ENCODE data around the gene SFXN1.

Gene SFXN1

DNA sequence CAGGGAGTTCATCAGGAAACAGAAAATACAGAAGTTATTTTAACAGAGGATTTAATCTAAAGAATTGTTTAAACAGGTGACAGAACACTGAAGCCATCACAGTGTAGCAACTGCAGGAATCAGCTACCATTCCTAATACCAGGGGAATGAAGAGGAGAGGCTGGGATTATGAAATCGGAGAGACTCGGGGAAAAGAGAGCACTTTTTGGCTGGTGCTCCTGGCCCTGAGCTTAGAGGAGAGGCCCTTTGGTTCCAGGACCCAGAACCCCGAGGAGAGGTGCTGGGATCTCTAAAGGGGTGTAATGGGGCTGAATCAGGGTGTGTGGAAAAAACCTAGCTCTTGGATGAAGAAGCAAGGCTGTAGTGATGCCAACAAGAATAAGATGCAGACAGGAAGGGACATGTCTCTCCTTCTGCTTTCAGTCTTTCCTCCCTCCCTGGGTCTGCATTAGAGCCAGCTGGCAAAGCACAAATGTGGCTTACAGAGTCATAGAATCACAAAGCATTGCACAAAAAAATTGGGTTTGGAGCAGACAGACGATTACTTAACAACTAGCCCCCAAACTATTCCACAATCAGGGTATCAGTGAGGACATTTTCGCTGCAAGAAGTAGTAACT lies 11.6 kb upstream of the SFXN1 start:
- no peak for DNase-seq

DNA sequence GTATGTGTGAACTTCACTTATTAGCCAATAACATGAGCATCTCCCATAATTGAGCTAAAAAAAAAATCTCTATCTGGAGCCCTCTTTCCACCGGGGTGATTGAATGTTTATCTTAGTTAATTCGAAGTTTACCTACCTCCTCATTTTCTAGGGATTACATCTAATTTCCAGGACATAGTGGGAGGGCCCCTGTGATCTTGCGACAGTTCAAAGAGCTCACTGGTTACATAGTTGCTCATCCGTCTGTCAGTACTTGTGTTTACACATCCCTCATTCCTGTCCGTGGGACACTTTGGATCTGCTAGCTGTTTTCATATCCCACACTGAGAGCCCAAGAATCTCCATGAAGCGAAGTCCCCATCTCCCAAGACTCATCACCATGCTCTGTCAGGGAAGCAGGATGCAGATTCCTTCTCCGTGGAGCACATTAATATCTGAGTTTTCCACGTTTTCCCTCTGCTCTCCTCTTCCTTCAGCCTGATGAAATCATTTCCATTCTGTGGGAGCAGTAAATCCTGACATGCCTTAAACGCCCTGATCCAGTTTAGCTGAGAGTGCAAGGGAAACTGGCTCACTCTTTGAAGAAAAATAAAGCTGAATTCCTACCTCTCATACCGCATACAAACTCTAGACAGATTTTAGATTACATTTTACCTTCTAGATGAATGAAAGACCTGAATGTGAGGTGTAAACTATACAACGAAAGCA lies 10.2 kb upstream of the SFXN1 start:
- DNase-seq, result no peak

DNA sequence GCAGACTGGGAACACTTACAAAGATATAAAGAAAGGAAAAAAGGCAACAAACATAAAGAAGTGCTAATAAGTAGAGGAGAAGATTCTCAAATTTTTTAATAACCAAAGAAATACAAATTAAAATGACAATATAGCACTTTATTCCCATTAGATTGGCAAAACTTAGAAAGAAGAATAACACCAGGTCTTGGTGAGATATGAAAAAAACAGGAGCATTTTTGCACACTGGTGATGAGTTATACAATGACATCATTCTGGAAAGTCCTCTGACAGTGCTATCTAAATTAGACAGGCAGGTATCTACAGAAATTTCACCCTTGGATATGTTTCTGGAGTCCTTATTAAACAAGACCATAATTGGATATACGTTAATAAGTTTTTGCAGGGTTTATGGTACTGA lies 9.5 kb upstream of the SFXN1 start:
- DNase-seq, result no peak

DNA sequence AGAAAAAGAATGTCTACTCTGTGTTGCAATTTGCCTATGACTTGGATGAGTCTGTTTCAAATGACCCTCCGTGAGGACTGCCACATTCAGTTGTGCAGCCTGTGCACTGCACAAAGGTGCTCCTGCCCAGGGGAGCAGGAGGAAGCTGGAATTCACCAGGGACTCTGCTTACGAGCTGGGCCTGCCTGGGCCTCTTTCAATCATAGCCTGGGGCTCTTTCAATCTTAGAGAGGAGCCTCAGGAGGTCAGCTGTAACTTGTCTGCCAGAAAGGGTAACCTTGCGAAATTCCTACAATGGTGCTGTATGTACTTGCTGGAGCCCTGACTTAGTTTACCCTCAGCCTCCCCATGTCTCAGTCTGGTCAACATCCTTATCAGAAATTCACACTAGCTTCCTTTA lies 8.4 kb upstream of the SFXN1 start:
- no peak for DNase-seq

DNA sequence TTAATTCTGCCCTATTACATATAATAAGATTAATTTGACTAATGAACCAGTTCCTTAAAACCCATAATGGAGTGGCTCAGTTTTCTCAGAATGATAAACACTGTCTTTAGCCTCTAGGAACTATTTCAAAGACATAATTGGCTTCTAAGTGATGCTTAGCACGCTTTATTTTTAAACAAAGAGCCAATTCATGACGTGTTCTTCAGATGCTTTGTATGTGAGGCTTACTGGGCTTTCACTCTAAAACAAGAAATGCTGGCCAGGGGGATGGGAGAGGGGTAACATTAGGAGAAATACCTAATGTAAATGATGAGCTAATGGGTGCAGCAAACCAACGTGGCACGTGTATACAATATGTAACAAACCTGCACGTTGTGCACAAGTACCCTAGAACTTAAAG lies 7.6 kb upstream of the SFXN1 start:
- no peak for DNase-seq

DNA sequence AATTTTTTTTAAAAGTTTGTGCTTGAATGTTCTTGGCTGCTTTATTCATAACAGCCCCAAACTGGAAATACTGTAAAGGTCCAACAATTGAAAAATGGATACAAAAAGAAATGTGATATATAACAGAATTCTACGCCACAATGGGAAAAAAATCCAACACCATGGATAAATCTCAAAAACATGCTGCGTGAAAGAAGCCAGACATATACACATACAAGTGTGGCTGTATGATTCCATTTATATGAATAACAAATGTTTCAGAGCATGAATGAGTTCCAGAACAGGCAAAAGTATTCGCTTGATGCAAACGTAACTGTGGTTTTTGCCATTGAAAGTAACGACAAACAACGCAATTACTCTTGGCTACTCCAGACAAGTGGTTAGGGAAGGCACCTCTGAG lies 7.2 kb upstream of the SFXN1 start:
- DNase-seq, result no peak

DNA sequence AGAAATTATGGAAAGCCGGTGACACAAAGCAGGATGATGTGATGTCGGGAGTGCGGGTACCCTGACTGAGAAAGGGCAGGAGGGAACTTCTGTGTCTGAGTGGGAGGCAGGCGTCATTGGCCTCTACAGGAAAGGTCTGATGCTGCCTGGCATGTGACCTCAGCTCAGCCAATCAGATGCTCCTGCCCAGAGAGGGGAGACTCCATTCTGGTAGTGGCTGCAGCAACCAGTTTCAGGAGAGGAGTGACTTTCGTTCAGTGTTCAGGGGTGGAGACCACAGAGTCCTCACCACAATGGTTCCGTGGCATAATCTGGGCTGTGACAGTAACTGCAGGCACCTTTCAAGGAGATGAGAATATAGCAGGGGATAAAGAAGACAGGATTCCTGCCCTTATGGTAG lies 6.7 kb upstream of the SFXN1 start:
- no peak for DNase-seq

DNA sequence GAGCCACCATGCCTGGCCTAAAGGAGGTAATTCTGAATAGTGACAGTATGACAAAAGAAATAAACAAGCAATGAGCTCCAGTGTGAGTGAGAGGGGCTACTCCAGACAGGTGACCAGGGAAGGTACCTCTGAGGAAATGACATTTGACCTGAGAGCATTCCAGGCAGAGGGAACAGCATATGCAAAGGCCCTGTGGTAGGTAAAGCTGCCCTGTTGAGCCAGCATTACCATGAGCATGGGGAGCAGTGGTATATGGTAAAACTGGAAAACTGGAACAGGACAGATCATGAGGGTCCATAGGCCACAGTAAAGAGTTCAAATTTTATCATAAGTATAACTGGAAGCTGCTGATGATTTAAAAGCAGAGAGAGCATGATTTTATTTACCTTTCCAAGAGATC lies 6.0 kb upstream of the SFXN1 start:
- DNase-seq, result no peak

DNA sequence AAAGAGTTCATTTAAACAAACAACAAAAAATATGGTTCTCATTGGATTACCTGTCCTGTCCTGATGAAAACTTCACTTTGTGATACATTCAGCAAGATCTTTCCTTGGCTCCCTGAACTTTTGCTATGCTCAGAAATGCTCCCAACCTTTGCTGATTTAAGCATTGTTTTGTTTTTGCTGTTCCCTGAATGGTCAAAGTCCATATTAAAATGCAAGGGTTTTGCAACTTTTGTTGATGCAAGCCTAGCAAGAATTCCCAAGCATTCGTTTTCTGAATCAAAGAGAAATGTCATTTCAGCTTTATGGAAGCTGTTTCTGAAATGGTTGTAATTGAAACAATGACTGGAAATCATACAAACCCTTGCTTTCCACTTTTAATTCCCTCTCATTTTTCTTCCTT lies 3.1 kb upstream of the SFXN1 start:
- no peak for DNase-seq

DNA sequence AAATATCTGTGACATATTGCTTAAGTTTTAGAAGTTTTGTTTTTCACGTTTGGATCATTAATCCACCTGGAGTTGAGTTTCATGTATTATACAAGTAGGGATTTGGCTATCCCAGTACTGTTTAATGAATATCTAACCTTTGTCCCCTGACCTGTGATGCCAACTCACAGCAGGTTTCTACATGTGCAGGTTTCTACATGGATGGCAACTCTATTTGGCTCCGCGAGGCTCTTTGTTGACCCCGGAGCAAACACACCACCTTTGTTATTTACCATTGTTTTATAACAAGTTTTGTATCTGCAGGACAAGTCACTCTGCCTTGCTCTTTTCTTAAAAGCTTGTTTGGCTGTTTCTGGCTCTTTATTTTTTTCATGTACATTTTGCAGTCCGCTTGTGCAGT lies 920 bp upstream of the SFXN1 start:
- DNase-seq, result no peak

DNA sequence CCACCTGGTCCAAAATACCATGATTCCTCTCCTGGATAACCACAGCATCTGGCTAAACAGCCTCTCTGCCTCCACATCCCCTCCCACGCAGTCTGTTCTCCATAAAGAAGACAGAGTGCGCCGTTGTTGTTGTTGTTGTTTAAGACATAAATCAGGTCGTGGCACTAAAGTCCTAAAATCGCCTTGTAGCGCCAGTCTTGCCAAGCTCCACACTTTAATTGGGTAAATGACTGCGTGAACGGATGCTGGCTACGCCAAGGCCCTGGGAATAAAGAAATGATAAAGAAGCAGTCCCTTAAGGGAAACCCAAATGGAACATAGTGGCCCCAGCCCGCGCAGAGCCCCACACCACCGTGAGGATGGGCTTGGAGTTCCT lies 364 bp upstream of the SFXN1 start:
- no peak for DNase-seq

DNA sequence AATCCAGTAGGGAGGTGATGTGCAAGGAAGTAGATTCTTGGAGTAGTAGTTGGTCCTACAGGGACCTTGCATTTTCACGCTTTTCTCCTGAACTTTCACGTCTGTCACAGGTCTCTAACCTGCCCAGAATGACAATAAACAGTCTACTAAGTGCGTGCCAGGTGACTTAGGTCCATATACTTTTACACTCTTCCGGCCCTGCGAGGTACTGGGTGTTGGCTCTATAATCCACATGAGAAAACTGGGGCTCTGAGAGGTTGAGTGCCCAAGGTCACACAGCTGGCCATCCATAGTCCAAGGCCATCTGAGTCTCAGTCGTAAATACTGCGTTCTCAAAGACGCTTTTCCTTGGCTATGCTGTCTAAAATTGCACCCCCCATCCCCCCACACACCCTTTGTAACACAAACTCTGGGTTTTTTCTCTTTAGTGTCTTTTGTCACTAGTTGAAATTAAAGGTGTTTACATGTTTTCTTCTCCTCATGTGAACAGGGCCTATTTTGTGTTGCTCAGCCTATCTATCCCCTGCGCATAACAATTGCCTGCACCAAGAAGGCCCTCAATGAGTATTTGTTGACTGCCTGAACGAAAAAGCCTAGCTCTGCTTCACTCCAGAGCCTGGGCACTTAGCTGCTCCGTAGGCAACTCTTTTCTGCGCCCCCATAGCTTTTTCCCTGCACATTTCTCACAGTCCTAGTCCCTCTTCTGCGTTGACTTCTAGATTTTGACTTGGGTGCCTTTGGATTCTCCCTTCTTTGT lies 943 bp downstream of the SFXN1 start:
- DNase-seq, result no peak

DNA sequence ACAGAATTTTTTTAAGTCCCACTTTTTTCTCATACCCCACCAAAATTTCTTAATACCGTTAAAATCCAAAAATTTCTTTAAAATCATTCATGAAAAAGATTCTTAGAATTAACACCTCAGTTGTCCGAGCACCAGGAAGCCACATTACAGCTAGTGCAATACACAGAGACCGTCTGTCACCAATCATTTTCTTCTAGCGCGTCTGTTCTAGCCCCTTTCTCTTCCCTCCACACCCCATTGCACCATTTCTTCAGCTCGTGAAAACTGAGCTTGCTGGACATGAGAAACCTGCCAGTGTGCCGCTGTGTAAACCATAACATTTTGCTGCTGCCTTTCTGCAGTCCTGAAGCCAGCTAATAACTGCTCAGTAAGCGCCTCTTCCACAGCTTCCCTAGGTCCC lies 5.0 kb downstream of the SFXN1 start:
- DNase-seq, result no peak

DNA sequence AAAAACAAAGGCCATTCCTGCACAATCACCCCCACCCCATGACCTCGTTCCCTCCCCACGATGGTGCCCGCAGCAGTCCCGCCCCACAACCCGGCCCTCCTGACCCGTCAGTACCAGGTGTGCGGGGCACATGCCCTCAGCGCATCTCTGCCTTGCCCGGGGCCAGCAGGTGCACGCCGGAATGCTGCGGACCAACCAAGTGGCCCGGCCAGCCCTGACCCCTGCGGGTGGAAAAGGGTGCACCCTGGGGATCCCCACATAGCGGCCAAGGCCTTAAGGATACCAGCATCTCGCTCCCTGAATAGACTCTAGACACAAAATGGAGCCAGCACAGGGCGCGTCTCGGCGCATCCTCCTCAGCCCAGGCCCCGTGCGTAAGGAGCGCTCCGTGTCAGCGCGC lies 6.0 kb downstream of the SFXN1 start:
- no peak for DNase-seq

DNA sequence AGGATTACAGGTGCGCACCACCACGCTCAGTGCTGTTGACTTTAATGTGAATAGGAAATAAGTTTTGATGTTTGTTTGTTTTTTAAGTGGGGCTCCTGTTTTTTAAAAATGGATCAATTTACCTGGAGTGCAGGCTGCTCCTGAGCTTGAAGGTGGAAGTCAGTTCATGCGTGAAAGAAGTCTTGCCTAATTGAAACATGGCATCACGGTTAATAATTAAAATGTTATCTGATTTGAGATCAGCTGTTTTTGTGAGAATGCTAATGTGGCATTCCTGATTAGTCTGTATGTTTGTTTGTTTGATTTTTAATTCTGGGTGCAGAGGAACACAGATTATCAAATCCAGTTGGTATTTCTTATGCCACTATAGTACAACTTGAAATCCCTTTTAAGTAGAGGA lies 6.5 kb downstream of the SFXN1 start:
- no peak for DNase-seq

DNA sequence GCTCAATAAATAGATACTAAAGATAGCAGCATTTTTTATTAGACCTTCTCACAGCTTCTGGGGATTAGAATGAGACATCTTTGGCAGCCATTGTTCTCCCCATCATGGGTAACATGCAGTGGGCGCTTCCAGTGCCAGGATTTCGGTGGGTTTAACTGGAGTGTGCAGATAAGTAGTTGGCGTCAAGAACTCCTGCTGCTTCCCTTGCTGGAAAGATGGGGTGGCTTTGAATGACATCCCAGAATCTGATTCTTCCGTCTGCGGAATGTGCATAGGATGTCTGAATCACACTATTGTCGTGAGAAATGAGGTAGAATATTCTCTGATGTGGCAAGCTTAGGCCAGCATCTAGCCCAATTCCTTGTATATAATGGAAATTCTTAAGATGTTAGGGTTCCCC lies 7.3 kb downstream of the SFXN1 start:
- DNase-seq, result no peak

DNA sequence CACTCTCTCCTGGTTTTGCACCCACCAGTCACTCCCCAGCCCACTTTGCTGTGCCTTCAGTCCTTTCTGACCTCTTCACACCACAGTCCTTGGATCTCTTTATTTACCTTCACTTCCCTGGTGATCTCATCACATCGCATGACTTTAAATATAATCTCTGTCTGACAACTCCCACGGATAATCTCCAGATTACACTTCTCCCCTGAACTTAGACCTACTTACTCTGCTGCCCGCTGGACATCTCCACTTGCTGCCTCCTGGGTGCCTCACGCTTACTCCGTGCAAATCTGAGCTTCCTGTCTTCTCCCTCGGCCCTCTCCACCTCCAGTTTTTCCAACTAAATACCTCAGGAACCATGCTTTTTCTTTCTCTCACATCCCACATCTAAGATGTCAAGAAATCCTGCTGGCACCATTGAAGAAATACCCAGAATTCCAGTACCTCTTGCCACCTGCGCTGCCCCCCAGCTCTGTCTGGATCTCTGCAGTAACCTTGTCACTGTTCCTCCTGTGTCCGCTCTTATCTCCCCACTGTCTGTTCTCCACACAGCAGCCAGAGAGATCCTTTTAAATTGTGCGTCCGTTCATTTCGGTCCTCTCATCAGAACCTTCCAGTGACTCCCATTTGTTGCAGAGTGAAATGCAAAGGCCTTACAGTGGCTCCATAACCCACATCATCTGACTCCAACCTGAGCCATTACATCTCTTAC lies 9.3 kb downstream of the SFXN1 start:
- DNase-seq, result no peak

DNA sequence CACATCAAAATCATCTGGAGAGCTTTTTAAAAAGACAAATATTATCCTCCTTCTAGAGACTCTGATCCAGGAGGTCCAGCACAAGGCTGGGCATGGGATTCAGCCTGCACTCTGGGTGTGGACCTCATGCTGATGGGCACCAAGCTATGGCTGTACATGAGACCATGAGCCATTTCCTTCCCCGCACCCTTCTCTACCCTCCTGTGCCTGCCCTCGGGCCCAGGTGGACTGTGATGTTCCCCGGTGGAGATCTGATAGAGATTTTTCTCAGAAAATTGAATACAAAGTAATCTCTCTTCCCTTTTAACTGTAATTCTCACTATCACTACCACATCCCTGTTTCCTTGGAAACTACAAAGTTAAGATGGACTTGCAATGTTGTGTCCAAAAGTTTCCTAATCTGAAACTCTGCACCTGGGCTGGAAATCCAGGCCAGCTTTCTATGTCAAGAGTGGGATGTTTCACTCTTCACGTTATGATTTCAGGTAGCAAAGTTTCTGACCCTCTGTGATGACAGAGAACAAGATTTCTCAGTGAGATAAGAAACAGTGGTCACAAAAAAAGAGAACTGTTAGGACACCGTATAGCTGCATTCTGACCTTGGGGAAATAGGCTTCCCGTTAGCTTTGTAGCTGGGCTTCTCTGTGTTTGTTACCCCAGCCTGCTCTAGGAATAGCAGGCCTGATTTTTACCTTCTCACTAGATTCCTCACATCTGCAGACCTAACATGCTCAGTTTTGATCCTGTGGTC lies 11.5 kb downstream of the SFXN1 start:
- DNase-seq, result no peak

DNA sequence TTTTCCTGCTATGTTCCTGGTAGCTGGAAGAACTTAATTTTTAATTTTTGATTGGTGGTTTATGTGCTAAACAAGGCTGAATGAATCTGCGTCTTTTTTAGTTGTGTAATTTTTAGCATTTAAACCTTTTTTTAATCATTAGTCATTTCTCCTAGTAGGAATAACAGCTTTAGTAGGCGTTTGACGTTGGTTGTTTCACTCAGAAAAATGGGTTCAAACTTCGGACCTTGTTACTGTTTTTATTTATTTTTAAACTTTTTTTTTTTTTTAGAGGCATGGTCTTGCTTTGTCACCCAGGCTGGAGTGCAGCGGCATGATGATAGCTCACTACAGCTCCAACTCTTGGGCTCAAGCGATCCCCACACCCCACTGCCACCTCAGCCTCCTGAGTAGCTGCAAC lies 12.9 kb downstream of the SFXN1 start:
- DNase-seq, result no peak

DNA sequence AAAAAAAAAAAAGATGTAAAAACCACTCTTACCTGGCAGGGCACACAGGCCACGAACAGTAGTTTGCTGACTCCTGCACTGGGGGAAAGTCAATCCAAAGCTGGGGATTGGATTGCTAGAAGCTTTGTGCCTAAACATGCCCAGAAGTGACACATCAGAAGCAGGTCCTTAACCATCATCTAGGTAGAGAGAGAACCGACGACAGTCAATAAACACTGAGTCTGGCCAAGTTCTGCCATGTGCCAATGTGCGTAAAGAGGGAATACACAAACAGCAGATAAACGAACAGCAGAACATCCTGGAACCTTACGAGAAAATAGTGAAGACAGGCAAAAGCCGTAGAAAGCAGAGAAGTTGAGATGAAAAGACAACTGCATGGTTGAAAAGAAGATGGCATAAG lies 14.9 kb downstream of the SFXN1 start:
- no peak for DNase-seq

DNA sequence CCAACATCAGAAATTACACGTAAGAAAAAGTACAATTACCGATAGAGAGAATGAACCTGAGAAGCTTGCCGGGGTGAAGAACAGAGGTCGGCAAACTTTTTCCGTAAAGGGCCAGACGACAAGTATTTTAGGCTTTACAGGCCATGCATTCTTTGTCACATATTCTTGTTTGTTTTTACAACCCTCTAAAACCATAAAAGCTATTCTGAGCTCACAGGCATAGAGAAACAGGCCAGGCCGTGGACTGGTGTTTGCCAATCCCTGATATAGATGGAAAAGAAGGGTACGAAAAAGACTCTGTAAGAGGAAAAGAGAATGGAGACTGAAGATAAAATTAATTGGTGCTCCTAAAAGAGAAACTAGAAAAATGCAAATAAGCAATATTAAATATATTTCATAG lies 15.4 kb downstream of the SFXN1 start:
- DNase-seq, result no peak

DNA sequence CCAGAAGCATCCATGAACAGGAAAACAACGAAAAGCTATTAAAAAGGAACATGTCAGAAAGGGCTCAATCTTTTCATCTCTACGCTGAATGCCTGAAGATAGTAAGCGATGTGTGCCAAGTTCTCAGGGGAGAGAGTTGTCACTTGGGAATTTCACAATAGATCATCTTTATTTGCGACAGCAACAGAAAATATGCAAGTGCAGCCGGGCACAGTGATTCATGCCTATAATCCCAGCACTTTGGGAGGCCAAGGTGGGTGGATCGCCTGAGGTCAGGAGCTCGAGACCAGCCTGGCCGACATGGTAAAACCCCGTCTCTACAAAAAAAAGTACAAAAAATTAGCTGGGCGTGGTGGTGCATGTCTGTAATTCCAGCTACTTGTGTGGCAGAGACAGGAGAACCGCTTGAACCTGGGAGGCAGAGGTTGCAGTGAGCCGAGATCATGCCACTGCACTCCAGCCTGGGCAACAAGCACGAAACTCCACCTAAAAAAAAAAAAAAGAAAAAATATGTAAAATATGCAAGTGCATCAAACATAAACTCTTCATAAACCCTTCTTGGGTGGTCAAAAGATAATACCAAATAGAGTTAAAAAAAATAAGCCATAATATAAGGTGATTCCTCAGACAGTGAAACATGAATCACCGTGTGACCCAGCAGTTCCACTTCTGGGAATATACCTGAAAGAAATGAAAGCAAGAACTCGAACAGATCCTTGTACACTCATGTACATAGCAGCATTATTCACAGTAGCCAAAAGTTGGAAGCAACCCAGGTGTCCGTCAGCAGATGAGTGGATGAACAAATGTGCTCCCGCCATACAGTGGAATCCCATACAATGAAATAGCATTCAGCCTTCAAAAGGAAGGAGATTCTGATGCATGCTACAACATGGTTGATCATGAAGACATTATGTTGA lies 16.2 kb downstream of the SFXN1 start:
- no peak for DNase-seq

All from 8988T (cell line).